H1 (cell line): ENCODE results near the gene CD59. TPM values are rescaled to one million over a fixed set of nuclear protein-coding genes. Genes with fewer than 3 reads are reported as not detected.

Experiments used
- CTCF ChIA-PET: fragments of 300-600 bp; sonication (Branson Sonifier 250); formaldehyde crosslinking; loops from one replicate; lab custom pipeline; 2021; ENCODE audit not compliant: partially characterized antibody; lab: Charles Lee
- POLR2A ChIA-PET: fragments of 300-600 bp; sonication (Branson Sonifier 250); formaldehyde crosslinking; loops from one replicate; lab custom pipeline; 2021; ENCODE audit warnings: inconsistent platforms; ENCODE audit not compliant: partially characterized antibody; lab: Charles Lee
- DNase-seq, 2 experiments: peaks; one replicate each; pipeline versions ENCODE4 v3.0.0 to v3.0.0-alpha.2; 2010 to 2022; ENCODE audit warnings: low spot score in 2 of 2, low read depth in 1 of 2, mixed read lengths in 1 of 2
- FAIRE-seq: peaks from 2 replicates; lab custom pipeline; 2011; peaks lifted over from hg19 to GRCh38; lab: Jason Lieb, UNC
- H2AFZ ChIP-seq: 2 replicates; pipeline ENCODE4 v1.8.1; 2012; ENCODE audit warnings: low read length, inconsistent platforms
- H2AK5ac ChIP-seq: 2 replicates; pipeline ENCODE4 v1.6.1; 2013; ENCODE audit warnings: low read depth, low read length
- H2BK120ac ChIP-seq: replicated peaks from 2 replicates; pipeline ENCODE3; 2013; ENCODE audit warnings: low read depth, low read length, inconsistent platforms
- H2BK12ac ChIP-seq: 2 replicates; pipeline ENCODE4 v1.6.1; 2013; ENCODE audit warnings: low read depth, low read length
- H2BK15ac ChIP-seq: 2 replicates; pipeline ENCODE4 v1.6.1; 2013; ENCODE audit warnings: low read length
- H2BK20ac ChIP-seq: 2 replicates; pipeline ENCODE4 v1.6.1; 2013; ENCODE audit warnings: low read length
- H2BK5ac ChIP-seq: 2 replicates; pipeline ENCODE4 v1.6.1; 2013; ENCODE audit warnings: low read depth, low read length
- H3K14ac ChIP-seq: 2 replicates; pipeline ENCODE4 v1.6.1; 2013; ENCODE audit warnings: inconsistent platforms; ENCODE audit not compliant: insufficient read length
- H3K18ac ChIP-seq: 2 replicates; pipeline ENCODE4 v1.6.1; 2013; ENCODE audit warnings: low read length; ENCODE audit errors: extremely low read depth
- H3K23ac ChIP-seq: 2 replicates; pipeline ENCODE4 v1.6.1; 2013; ENCODE audit warnings: inconsistent platforms; ENCODE audit not compliant: insufficient read length
- H3K23me2 ChIP-seq: 2 replicates; pipeline ENCODE4 v1.6.1; 2013; ENCODE audit warnings: low read depth, low read length
- H3K27ac ChIP-seq: 2 replicates; pipeline ENCODE4 v1.6.1; 2011; ENCODE audit warnings: low read depth, low read length, inconsistent platforms
- H3K27me3 ChIP-seq, 4 experiments: replicated peaks in 1 of 4; 1 replicate in 1 of 4; 2 replicates in 3 of 4; pipeline versions ENCODE4 v1.6.1 to v1.8.1; 2011 to 2013; ENCODE audit warnings: low read length in 3 of 4, mild to moderate bottlenecking in 3 of 4, inconsistent platforms in 2 of 4, mixed read lengths in 2 of 4, moderate library complexity in 1 of 4; ENCODE audit not compliant: control insufficient read depth in 3 of 4, insufficient read depth in 3 of 4; ENCODE audit errors: extremely low read depth in 1 of 4
- H3K36me3 ChIP-seq, 4 experiments: 2 replicates each; pipeline versions ENCODE4 v1.6.1 to v1.8.1; 2011 to 2013; ENCODE audit warnings: mild to moderate bottlenecking in 4 of 4, low read length in 3 of 4, moderate library complexity in 2 of 4, control low read depth in 1 of 4, inconsistent platforms in 1 of 4; ENCODE audit not compliant: insufficient read depth in 4 of 4, control insufficient read depth in 2 of 4
- H3K4ac ChIP-seq: replicated peaks from 2 replicates; pipeline ENCODE3; 2013; ENCODE audit warnings: low read length, low read depth, mixed read lengths, inconsistent platforms; ENCODE audit not compliant: insufficient read length
- H3K4me1 ChIP-seq, 4 experiments: replicated peaks in 1 of 4; 1 replicate in 1 of 4; 2 replicates in 3 of 4; pipeline versions ENCODE4 v1.6.1 to v1.8.1; 2011 to 2013; ENCODE audit warnings: low read length in 3 of 4, inconsistent platforms in 2 of 4, mixed read lengths in 1 of 4; ENCODE audit not compliant: insufficient read depth in 4 of 4, control insufficient read depth in 3 of 4
- H3K4me2 ChIP-seq, 2 experiments: 2 replicates each; pipeline versions ENCODE4 v1.6.1 to v1.8.1; 2011 to 2013; ENCODE audit warnings: low read depth in 2 of 2, low read length in 2 of 2, control low read depth in 1 of 2, inconsistent platforms in 1 of 2, mild to moderate bottlenecking in 1 of 2; ENCODE audit not compliant: insufficient read depth in 1 of 2
- H3K4me3 ChIP-seq, 4 experiments: fragments of 200-600, 300-600 bp in 1 of 4; sonication (generic), shearing (Covaris generic), sonication (Bioruptor Twin) in 1 of 4; 2 replicates each; pipeline versions ENCODE4 v1.5.1 to v1.8.1; 2011 to 2016; ENCODE audit warnings: low read length in 4 of 4, low read depth in 3 of 4, control low read depth in 2 of 4, inconsistent platforms in 2 of 4, mild to moderate bottlenecking in 2 of 4, mixed read lengths in 1 of 4, moderate library complexity in 1 of 4; ENCODE audit not compliant: insufficient read depth in 2 of 4; ENCODE audit errors: extremely low read depth in 1 of 4
- H3K56ac ChIP-seq: replicated peaks from 2 replicates; pipeline ENCODE3; 2013; ENCODE audit warnings: low read depth, mild to moderate bottlenecking, mixed read lengths, low read length, inconsistent platforms; ENCODE audit not compliant: insufficient read length
- H3K79me1 ChIP-seq: 2 replicates; pipeline ENCODE4 v1.6.1; 2013; ENCODE audit warnings: low read depth, low read length, control low read depth
- H3K79me2 ChIP-seq, 2 experiments: 2 replicates each; pipeline versions ENCODE4 v1.6.1 to v1.8.1; 2012 to 2013; ENCODE audit warnings: low read length in 2 of 2, mild to moderate bottlenecking in 2 of 2, inconsistent platforms in 1 of 2; ENCODE audit not compliant: insufficient read depth in 2 of 2, control insufficient read depth in 1 of 2
- H3K9ac ChIP-seq, 4 experiments: replicated peaks in 1 of 4; 1 replicate in 1 of 4; 2 replicates in 3 of 4; pipeline versions ENCODE4 v1.6.1 to v1.8.1; 2011 to 2013; ENCODE audit warnings: low read depth in 3 of 4, low read length in 3 of 4, control low read depth in 2 of 4, mild to moderate bottlenecking in 2 of 4, moderate library complexity in 2 of 4, inconsistent platforms in 1 of 4; ENCODE audit errors: extremely low read depth in 1 of 4
- H3K9me3 ChIP-seq, 2 experiments: 2 replicates each; pipeline versions ENCODE4 v1.6.1 to v1.8.1; 2012 to 2013; ENCODE audit warnings: mild to moderate bottlenecking in 2 of 2, moderate library complexity in 2 of 2, control low read depth in 1 of 2, inconsistent platforms in 1 of 2, low read depth in 1 of 2, low read length in 1 of 2, mixed read lengths in 1 of 2; ENCODE audit not compliant: insufficient read depth in 2 of 2
- H4K20me1 ChIP-seq, 2 experiments: replicated peaks in 1 of 2; 2 replicates each; pipeline versions ENCODE3 to v1.8.1; 2011 to 2013; ENCODE audit warnings: inconsistent platforms in 2 of 2, low read length in 2 of 2, mild to moderate bottlenecking in 1 of 2; ENCODE audit not compliant: insufficient read depth in 2 of 2, control insufficient read depth in 1 of 2
- H4K5ac ChIP-seq: 2 replicates; pipeline ENCODE4 v1.6.1; 2013; ENCODE audit warnings: low read length, low read depth, mixed read lengths, inconsistent platforms; ENCODE audit not compliant: insufficient read length
- H4K8ac ChIP-seq: 2 replicates; pipeline ENCODE4 v1.8.0; 2013; ENCODE audit warnings: mild to moderate bottlenecking, moderate library complexity, low read length, inconsistent platforms; ENCODE audit not compliant: insufficient read depth; ENCODE audit errors: extremely low read depth
- H4K91ac ChIP-seq: replicated peaks from 2 replicates; pipeline ENCODE3; 2013; ENCODE audit warnings: low read length, mixed read lengths, inconsistent platforms; ENCODE audit not compliant: insufficient read length
- GABPA ChIP-seq: IDR thresholded peaks from 2 replicates; pipeline ENCODE4 v1.6.1; 2011; ENCODE audit warnings: mild to moderate bottlenecking, low read length, moderate library complexity, borderline replicate concordance; ENCODE audit not compliant: insufficient read depth
- HDAC6 ChIP-seq: IDR thresholded peaks from one replicate; pipeline ENCODE4 v1.7.1; 2012; ENCODE audit warnings: low read depth, mild to moderate bottlenecking, inconsistent platforms, low read length, moderate library complexity
- NANOG ChIP-seq: IDR thresholded peaks from 2 replicates; pipeline ENCODE4 v1.6.1; 2011; ENCODE audit warnings: low read length, low read depth, mild to moderate bottlenecking, inconsistent platforms; ENCODE audit not compliant: insufficient read depth, poor library complexity, severe bottlenecking
- NRF1 ChIP-seq: IDR thresholded peaks from 2 replicates; pipeline ENCODE4 v1.6.1; 2011; ENCODE audit warnings: mild to moderate bottlenecking, low read depth, low read length, improper control_type of control experiment
- PHF8 ChIP-seq: fragments of 200-600 bp; sonication (generic); conservative IDR thresholded peaks from 2 replicates; pipeline ENCODE4 v1.7.1; 2012; ENCODE audit warnings: low read depth, mild to moderate bottlenecking, inconsistent platforms, low read length, moderate library complexity
- SIN3A ChIP-seq, 2 experiments: IDR thresholded peaks in 1 of 2; conservative IDR thresholded peaks in 1 of 2; 2 replicates each; pipeline ENCODE4 v1.6.1; 2011 to 2012; ENCODE audit warnings: low read length in 2 of 2, improper control_type of control experiment in 1 of 2, low read depth in 1 of 2, mild to moderate bottlenecking in 1 of 2
- SP2 ChIP-seq: IDR thresholded peaks from 2 replicates; pipeline ENCODE4 v1.6.1; 2012; ENCODE audit warnings: mild to moderate bottlenecking, low read length, inconsistent platforms
- SUZ12 ChIP-seq: fragments of 200-600 bp; sonication (generic); IDR thresholded peaks from 2 replicates; pipeline ENCODE4 v1.6.1; 2012; ENCODE audit warnings: mild to moderate bottlenecking, inconsistent platforms, low read length, moderate library complexity, mixed read lengths
- TCF12 ChIP-seq: IDR thresholded peaks from 2 replicates; pipeline ENCODE4 v1.6.1; 2011; ENCODE audit warnings: low read depth, mild to moderate bottlenecking, low read length
- TEAD4 ChIP-seq: IDR thresholded peaks from 2 replicates; pipeline ENCODE4 v1.6.1; 2012; ENCODE audit warnings: low read depth, low read length, inconsistent platforms, mixed read lengths
- YY1 ChIP-seq: IDR thresholded peaks from 2 replicates; pipeline ENCODE4 v1.6.1; 2011; ENCODE audit warnings: low read depth, mild to moderate bottlenecking, low read length
- WGBS, 2 experiments: shearing (Covaris generic) in 1 of 2; methylation state at CpG; one replicate each; pipeline versions ENCODE4 v1.1.6 to v1.1.7; 2013 to 2015; ENCODE audit warnings: low lambda C conversion rate in 2 of 2, mixed read lengths in 2 of 2, inconsistent platforms in 1 of 2, low coverage in 1 of 2, missing lambda C conversion rate in 1 of 2; ENCODE audit not compliant: insufficient replicate concordance in 2 of 2, insufficient coverage in 1 of 2, insufficient read length in 1 of 2; ENCODE audit errors: extremely low coverage in 1 of 2, missing lambda C conversion rate in 1 of 2; 5-methylcytosine and 5-hydroxymethylcytosine counted together
- polyA plus RNA-seq, 7 experiments: library from polyadenylated mRNA; depleted of rRNA in 3 of 7; stranded (reverse) in 5 of 7; unstranded in 2 of 7; fragments of >200 nt in 5 of 7; fragments of 200-250 nt in 2 of 7; gene quantifications; 1 replicate in 5 of 7; 2 replicates in 1 of 7; 4 replicates in 1 of 7; pipeline versions ENCODE4 v1.2.1 to v1.2.3, GENCODE V29; 2011 to 2013; ENCODE audit warnings: missing spikeins in 2 of 7, mixed read lengths in 2 of 7
- total RNA-seq: library from RNA; stranded (reverse); fragmentation: NEBNext Ultra II Directional; extraction: Animal tissue kit (Norgen Biotek cat#: 25700); gene quantifications from 2 replicates; pipeline ENCODE4 v1.2.1, GENCODE V29; 2021

Gene CD59
- total and polyA plus RNA-seq, 2 of the 8 experiments (the other 6 are each of a cell fraction or from before 2014, with no cell fraction given): 63.1 to 90.3 TPM

GRCh38 chr11:33706966-33707365 is 29.3 kb downstream of the CD59 start:
- Histone ChIP-seq H3K14ac (no peak overlapping the region), H3K79me1 (no peaks in the 10 kb centered on the region), H3K23me2 (no peaks in the 10 kb centered on the region), H2BK15ac (no peak overlapping the region), H3K4ac (no peak overlapping the region), H3K9ac (no peak overlapping the region), H3K27ac (no peak overlapping the region), H4K8ac (no peak overlapping the region), H4K5ac (no peak overlapping the region), H3K4me3 (no peak overlapping the region), H3K4me1 (peaks cover 0 to 3% (median 0%) of the 10 kb centered on the region in 4 experiments; a peak in 2 of 7 replicates), H2BK5ac (no peak overlapping the region), H2BK20ac (no peak overlapping the region), H4K20me1 (peaks cover 0 to 2% of the 10 kb centered on the region in 2 experiments), H2BK12ac (no peak overlapping the region), H3K27me3 (no peaks in the 10 kb centered on the region), H3K23ac (no peak overlapping the region), H3K9me3 (no peaks in the 10 kb centered on the region), H3K4me2 (no peak overlapping the region), H3K56ac (no peak overlapping the region), H2AFZ (no peak overlapping the region), H3K79me2 (no peaks in the 10 kb centered on the region), H2AK5ac (no peak overlapping the region), H4K91ac (no peak overlapping the region), H3K18ac (no peak overlapping the region), H2BK120ac (no peak overlapping the region), H3K36me3 (peaks cover 6 to 15% (median 12%) of the 10 kb centered on the region in 4 experiments; a peak in 6 of 8 replicates)
- CTCF ChIA-PET: interaction anchor here (0.5 to 2.4 kb wide), 6 partner anchors 9 to 165 kb away, joined by 3 to 18 read pairs (median 5); no protein-coding TSS in a partner anchor
- POLR2A ChIA-PET: interaction anchor here (1.1 kb wide), 1 partner anchor 10 kb away, joined by 3 read pairs; no protein-coding TSS in a partner anchor
- 84% methylated on average over 2 of the region's 2 CpGs; no CpG with 5 or more reads in 1 of the 2 experiments for WGBS, 2 experiments
- no peak for DNase-seq
- FAIRE-seq: no peak
- no peak for TF ChIP-seq SIN3A (conservative IDR thresholded peaks at IDR 0.05 in 1 of 2, IDR thresholded peaks at IDR 0.05 in 1 of 2; ENCODE audit: low read depth in 1 of 2, low read length in 2 of 2)
- TF ChIP-seq SP2: no peak
- TF ChIP-seq TCF12: no peak
- TF ChIP-seq GABPA: no peak
- TF ChIP-seq NANOG: no peak
- TF ChIP-seq NRF1: no peak
- TF ChIP-seq HDAC6: no peak
- no peak for TF ChIP-seq TEAD4
- no peak for TF ChIP-seq SUZ12
- no peak for TF ChIP-seq PHF8
- TF ChIP-seq YY1: no peak
